Activated CD8-positive, alpha-beta T cell treated with anti-CD3 and anti-CD28 coated beads for 36 hours (primary cell): ENCODE data around the gene VSTM2B. TPM values are rescaled to one million over a fixed set of nuclear protein-coding genes. Genes with fewer than 3 reads are reported as not detected.

ENCODE experiments used
- ATAC-seq: fragments of 200-7000 bp; cut with Tn5 transposase; one replicate; pipeline ENCODE4 v1.10.0; 2021; ENCODE audit warnings: mild to moderate bottlenecking, moderate library complexity
- CTCF ChIA-PET: fragments of 350-600 bp; sonication (Branson Sonifier 250); formaldehyde crosslinking; loops from one replicate; lab custom pipeline; 2021; ENCODE audit warnings: antibody characterized with exemption; lab: Charles Lee
- POLR2A ChIA-PET: fragments of 350-600 bp; sonication (Branson Sonifier 250); formaldehyde crosslinking; loops from one replicate; lab custom pipeline; 2021; ENCODE audit warnings: antibody characterized with exemption; lab: Charles Lee
- DNase-seq: peaks from one replicate; pipeline ENCODE4 v3.0.0-alpha.2; 2020
- H3K27ac Mint-ChIP-seq: one replicate; pipeline ENCODE4 v1.8.0; 2021; ENCODE audit warnings: mild to moderate bottlenecking, mixed read lengths
- H3K27me3 Mint-ChIP-seq: one replicate; pipeline ENCODE4 v1.8.0; 2021; ENCODE audit warnings: mixed read lengths
- H3K36me3 Mint-ChIP-seq: one replicate; pipeline ENCODE4 v1.8.0; 2021; ENCODE audit warnings: low read depth, mixed read lengths
- H3K4me1 Mint-ChIP-seq: one replicate; pipeline ENCODE4 v1.8.0; 2021; ENCODE audit warnings: low read depth, mixed read lengths
- H3K4me3 Mint-ChIP-seq: one replicate; pipeline ENCODE4 v1.8.0; 2021; ENCODE audit warnings: mild to moderate bottlenecking, moderate library complexity, mixed read lengths
- H3K9me3 Mint-ChIP-seq: one replicate; pipeline ENCODE4 v1.8.0; 2021; ENCODE audit warnings: mixed read lengths
- CTCF ChIP-seq: fragments of 200-600 bp; IDR thresholded peaks from one replicate; pipeline ENCODE4 v1.8.0; 2022; ENCODE audit warnings: antibody characterized with exemption, mild to moderate bottlenecking
- intact Hi-C: fragments of 100-400 bp; cut with micrococcal nuclease; formaldehyde crosslinking; loops from one replicate; pipeline ENCODE4 v1.10.0; 2022
- total RNA-seq, 2 experiments: library from RNA; stranded (reverse); gene quantifications; one replicate each; pipeline ENCODE4 v1.2.3, GENCODE V29; 2021

VSTM2B gene
- total RNA-seq, 2 experiments from 2014 or later, result not detected

GRCh38 chr19:29479941-29480340, 45.9 kb upstream of the VSTM2B start:
- Mint-ChIP-seq H3K4me1 (no peaks in the 10 kb centered on the region), H3K27me3 (peaks cover 16% of the 10 kb centered on the region), H3K9me3 (peaks cover 6% of the 10 kb centered on the region), H3K4me3 (no peak overlapping the region), H3K36me3 (no peaks in the 10 kb centered on the region), H3K27ac (no peak overlapping the region)
- ChIA-PET CTCF (no interaction called here), POLR2A (no interaction called here)
- intact Hi-C loops, result no loop called here
- no peak for TF ChIP-seq CTCF
- no peak for ATAC-seq
- no peak for DNase-seq

GRCh38 chr19:29480507-29480906, 45.3 kb upstream of the VSTM2B start:
- no peak overlapping the region for H3K27ac Mint-ChIP-seq
- peaks cover 6% of the 10 kb centered on the region for H3K9me3 Mint-ChIP-seq
- intact Hi-C loops, result no loop called here
- H3K27me3 Mint-ChIP-seq, result peaks cover 15% of the 10 kb centered on the region
- no peaks in the 10 kb centered on the region for H3K4me1 Mint-ChIP-seq
- no peak for ATAC-seq
- H3K36me3 Mint-ChIP-seq, result no peaks in the 10 kb centered on the region
- ChIA-PET POLR2A (no interaction called here), CTCF (no interaction called here)
- DNase-seq, result no peak
- H3K4me3 Mint-ChIP-seq, result no peak overlapping the region
- TF ChIP-seq CTCF, result no peak

GRCh38 chr19:29482855-29483640, 42.7 kb upstream of the VSTM2B start:
- Mint-ChIP-seq H3K9me3 (peaks cover 6% of the 10 kb centered on the region), H3K4me3 (no peak overlapping the region), H3K4me1 (no peaks in the 10 kb centered on the region), H3K27me3 (peaks cover 17% of the 10 kb centered on the region), H3K27ac (no peak overlapping the region), H3K36me3 (no peaks in the 10 kb centered on the region)
- ATAC-seq (no peak), DNase-seq (no peak)
- no peak for TF ChIP-seq CTCF
- intact Hi-C loops, result no loop called here
- ChIA-PET POLR2A (no interaction called here), CTCF (no interaction called here)

- ChIA-PET CTCF (no interaction called here), POLR2A (no interaction called here)
- Mint-ChIP-seq H3K36me3 (no peaks in the 10 kb centered on the region), H3K9me3 (peaks cover 6% of the 10 kb centered on the region), H3K27ac (no peak overlapping the region), H3K4me3 (no peak overlapping the region), H3K4me1 (no peaks in the 10 kb centered on the region), H3K27me3 (peaks cover 17% of the 10 kb centered on the region)
- TF ChIP-seq CTCF, result no peak
- intact Hi-C loops, result no loop called here
- DNase-seq, result no peak
- ATAC-seq, result no peak
Measured at GRCh38 chr19:29483641-29483920, 42.2 kb upstream of the VSTM2B start.

- H3K9me3 Mint-ChIP-seq, result peaks cover 6% of the 10 kb centered on the region
- H3K4me3 Mint-ChIP-seq, result no peak overlapping the region
- ATAC-seq, result no peak
- no peaks in the 10 kb centered on the region for H3K4me1 Mint-ChIP-seq
- H3K27me3 Mint-ChIP-seq, result peaks cover 17% of the 10 kb centered on the region
- no peak overlapping the region for H3K27ac Mint-ChIP-seq
- POLR2A ChIA-PET, result no interaction called here
- intact Hi-C loops, result no loop called here
- TF ChIP-seq CTCF, result no peak
- H3K36me3 Mint-ChIP-seq, result no peaks in the 10 kb centered on the region
- CTCF ChIA-PET, result no interaction called here
- no peak for DNase-seq
Measured at GRCh38 chr19:29483944-29484581, 41.7 kb upstream of the VSTM2B start.
